B cell (primary cell): ENCODE data around the gene TLK1. TPM values are rescaled to one million over a fixed set of nuclear protein-coding genes. Genes with fewer than 3 reads are reported as not detected.
A peak's percentile ranks its signal among the peaks of the same experiment; 100 is the strongest.

ENCODE experiments used
- ATAC-seq: fragments of 200-7000 bp; cut with Tn5 transposase; one replicate; pipeline ENCODE4 v1.10.0; 2021; ENCODE audit warnings: low read depth, mild to moderate bottlenecking, moderate number of reproducible peaks, moderate library complexity
- CTCF ChIA-PET: fragments of 350-600 bp; sonication (Branson Sonifier 250); formaldehyde crosslinking; loops from one replicate; lab custom pipeline; 2021; ENCODE audit warnings: antibody characterized with exemption, inconsistent platforms; lab: Charles Lee
- POLR2A ChIA-PET: fragments of 350-600 bp; sonication (Branson Sonifier 250); formaldehyde crosslinking; loops from one replicate; lab custom pipeline; 2021; ENCODE audit warnings: antibody characterized with exemption; lab: Charles Lee
- DNase-seq: peaks from one replicate; pipeline ENCODE4 v3.0.0; 2013
- H2AFZ ChIP-seq: 2 replicates; pipeline ENCODE4 v1.6.1; 2012; ENCODE audit warnings: mild to moderate bottlenecking, low read depth, low read length; ENCODE audit not compliant: insufficient read depth, poor library complexity, severe bottlenecking
- H3K27ac ChIP-seq, 2 donors: 1 replicate in 1 of 2; 2 replicates in 1 of 2; pipeline ENCODE4 v1.5.1; 2012 to 2013; ENCODE audit warnings: low read length in 2 of 2, mild to moderate bottlenecking in 2 of 2, moderate library complexity in 1 of 2
- H3K27me3 ChIP-seq, 4 experiments: fragments of 200-600 bp in 1 of 4; sonication (generic) in 1 of 4; replicated peaks in 1 of 4; 1 replicate in 2 of 4; 2 replicates in 2 of 4; pipeline versions ENCODE4 v1.6.1 to v1.7.0; 2013 to 2016; ENCODE audit warnings: low read length in 3 of 4, mild to moderate bottlenecking in 2 of 4, mixed read lengths in 1 of 4, moderate library complexity in 1 of 4; ENCODE audit not compliant: insufficient read depth in 4 of 4, control insufficient read depth in 3 of 4; ENCODE audit errors: control extremely low read depth in 1 of 4
- H3K36me3 ChIP-seq, 2 experiments: replicated peaks in 1 of 2; 1 replicate in 1 of 2; 2 replicates in 1 of 2; pipeline versions ENCODE4 v1.6.1 to v1.7.1; 2013; ENCODE audit warnings: low read length in 1 of 2; ENCODE audit not compliant: insufficient read depth in 2 of 2, control insufficient read depth in 1 of 2; ENCODE audit errors: control extremely low read depth in 1 of 2, extremely low read depth in 1 of 2
- H3K4me1 ChIP-seq, 2 donors: fragments of 200-600 bp in 1 of 2; sonication (generic) in 1 of 2; 1 replicate in 1 of 2; 2 replicates in 1 of 2; pipeline versions ENCODE4 v1.5.1 to v1.6.1; 2013 to 2017; ENCODE audit warnings: low read length in 2 of 2; ENCODE audit not compliant: control insufficient read depth in 2 of 2, insufficient read depth in 2 of 2
- H3K4me2 ChIP-seq: replicated peaks from 2 replicates; pipeline ENCODE3; 2012; ENCODE audit warnings: mild to moderate bottlenecking, low read depth, low read length; ENCODE audit not compliant: poor library complexity, severe bottlenecking
- H3K4me3 ChIP-seq, 5 experiments: fragments of 200-600 bp in 1 of 5; sonication (generic) in 1 of 5; 1 replicate in 3 of 5; 2 replicates in 2 of 5; pipeline versions ENCODE4 v1.5.1 to v1.7.0; 2011 to 2016; ENCODE audit warnings: low read length in 4 of 5, mild to moderate bottlenecking in 4 of 5, low read depth in 2 of 5, control low read depth in 1 of 5, moderate library complexity in 1 of 5; ENCODE audit not compliant: insufficient read depth in 1 of 5; ENCODE audit errors: control extremely low read depth in 1 of 5, extremely low read depth in 1 of 5
- H3K79me2 ChIP-seq: fragments of 200-600 bp; sonication (generic); one replicate; pipeline ENCODE4 v1.6.0; 2016; ENCODE audit warnings: low read length; ENCODE audit not compliant: control insufficient read depth, insufficient read depth
- H3K9ac ChIP-seq: fragments of 200-600 bp; sonication (generic); 2 replicates; pipeline ENCODE4 v1.6.1; 2017; ENCODE audit warnings: mild to moderate bottlenecking, low read length, moderate library complexity
- H3K9me3 ChIP-seq, 3 donors: one replicate each; pipeline versions ENCODE4 v1.6.1 to v1.7.1; 2013; ENCODE audit warnings: low read length in 2 of 3; ENCODE audit not compliant: control insufficient read depth in 2 of 3, insufficient read depth in 1 of 3; ENCODE audit errors: control extremely low read depth in 1 of 3
- H4K20me1 ChIP-seq: 2 replicates; pipeline ENCODE4 v1.6.0; 2012; ENCODE audit warnings: mild to moderate bottlenecking, low read length; ENCODE audit not compliant: insufficient read depth, control insufficient read depth, poor library complexity, severe bottlenecking
- H3K27ac Mint-ChIP-seq: one replicate; pipeline ENCODE4 v1.8.0; 2021; ENCODE audit warnings: mixed read lengths
- H3K27me3 Mint-ChIP-seq: one replicate; pipeline ENCODE4 v1.8.0; 2021; ENCODE audit warnings: mixed read lengths
- H3K4me1 Mint-ChIP-seq: one replicate; pipeline ENCODE4 v1.8.0; 2021; ENCODE audit warnings: mixed read lengths
- H3K4me3 Mint-ChIP-seq: one replicate; pipeline ENCODE4 v1.8.0; 2021; ENCODE audit warnings: mixed read lengths
- H3K9me3 Mint-ChIP-seq: one replicate; pipeline ENCODE4 v1.8.0; 2022; ENCODE audit warnings: mixed read lengths; ENCODE audit not compliant: insufficient read depth
- CTCF ChIP-seq: fragments of 200-600 bp; IDR thresholded peaks from one replicate; pipeline ENCODE4 v1.8.0; 2022; ENCODE audit warnings: antibody characterized with exemption, mild to moderate bottlenecking
- EZH2 ChIP-seq: IDR thresholded peaks from 2 replicates; pipeline ENCODE4 v1.6.1; 2012; ENCODE audit warnings: borderline replicate concordance, low read depth, mild to moderate bottlenecking, moderate library complexity, low read length; ENCODE audit not compliant: insufficient read depth, poor library complexity, severe bottlenecking
- WGBS: methylation state at CpG from one replicate; pipeline ENCODE4 v1.1.5; 2013; ENCODE audit warnings: missing lambda C conversion rate; ENCODE audit not compliant: insufficient coverage; 5-methylcytosine and 5-hydroxymethylcytosine counted together
- intact Hi-C: fragments of 100-400 bp; cut with micrococcal nuclease; formaldehyde crosslinking; loops from one replicate; pipeline ENCODE4 v1.10.0; 2022
- polyA plus RNA-seq: library from polyadenylated mRNA; depleted of rRNA; stranded (reverse); fragments of >200 nt; gene quantifications from 2 replicates; pipeline ENCODE4 v1.2.3, GENCODE V29; 2012
- total RNA-seq, 2 donors: library from RNA; stranded (reverse); fragments of 120-200 nt in 1 of 2; gene quantifications; 1 replicate in 1 of 2; 2 replicates in 1 of 2; pipeline versions ENCODE4 v1.2.3 to v1.2.4, GENCODE V29; 2013 to 2022

The TLK1 gene
- total and polyA plus RNA-seq, 2 donors (not counting 1 experiment from before 2014, with no cell fraction given), result 13.8 to 186 TPM

GRCh38 chr2:171089489-171089888, 71.2 kb downstream of the TLK1 start:
- H3K27ac Mint-ChIP-seq, result no peak overlapping the region
- H3K4me3 Mint-ChIP-seq, result no peak overlapping the region
- no peaks in the 10 kb centered on the region for H3K9me3 Mint-ChIP-seq
- Histone ChIP-seq H3K27me3 (no peaks in the 10 kb centered on the region), H3K4me2 (no peak overlapping the region), H3K9me3 (no peaks in the 10 kb centered on the region), H3K4me3 (no peak overlapping the region), H4K20me1 (peaks cover 47% of the 10 kb centered on the region), H3K9ac (no peak overlapping the region), H3K4me1 (peaks cover 3% of the 10 kb centered on the region in 2 donors), H3K27ac (no peak overlapping the region), H3K36me3 (no peaks in the 10 kb centered on the region), H3K79me2 (peaks cover 91% of the 10 kb centered on the region), H2AFZ (no peak overlapping the region)
- WGBS, result 92% methylated on average over 2 of the region's 6 CpGs
- ChIA-PET POLR2A (no interaction called here), CTCF (no interaction called here)
- ATAC-seq (no peak), DNase-seq (no peak)
- TF ChIP-seq CTCF (no peak), EZH2 (no peak)
- H3K27me3 Mint-ChIP-seq, result no peaks in the 10 kb centered on the region
- H3K4me1 Mint-ChIP-seq, result peaks cover 46% of the 10 kb centered on the region
- intact Hi-C loops, result loop anchor here (5.0 kb wide), 2 partner anchors 33 to 68 kb away; no protein-coding TSS in a partner anchor

DNA sequence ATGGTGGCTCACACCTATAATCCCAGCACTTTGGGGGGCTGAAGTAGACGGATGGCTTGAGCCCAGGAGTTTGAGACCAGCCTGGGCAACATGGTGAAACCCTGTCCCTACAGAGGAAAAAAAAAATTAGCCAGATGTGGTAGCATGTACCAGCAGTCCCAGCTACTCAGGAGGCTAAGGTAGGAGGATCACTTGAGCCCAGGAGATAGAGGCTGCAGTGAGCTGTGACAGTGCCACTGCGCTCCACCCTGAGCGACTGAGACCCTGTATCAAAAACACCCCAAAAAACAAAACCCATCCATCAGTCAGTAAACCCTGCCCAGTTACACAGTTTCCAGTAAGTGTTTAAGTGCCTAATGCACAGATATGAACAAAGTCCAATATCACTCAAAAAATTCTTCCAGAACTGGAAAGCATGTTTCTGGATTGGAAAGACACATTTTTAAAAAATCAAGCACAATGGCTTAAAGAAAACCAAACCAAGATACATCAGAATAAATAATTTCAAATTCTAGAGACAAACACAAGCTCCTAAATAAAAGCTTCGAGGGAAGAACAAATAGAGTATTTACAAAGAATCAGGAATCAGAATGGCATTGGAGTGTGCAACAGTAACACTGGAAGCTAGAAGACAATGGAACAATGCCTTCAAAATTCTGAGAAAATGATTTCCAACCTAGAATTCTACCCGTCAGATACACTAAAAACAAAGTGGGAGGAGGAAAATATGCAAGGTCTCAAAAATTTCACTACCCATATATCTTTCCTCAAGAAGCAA, 72.4 kb downstream of the TLK1 start:
- Histone ChIP-seq H3K27ac (peak overlapping the region in 1 of 2 donors; percentile 1), H3K4me2 (no peak overlapping the region), H3K9ac (no peak overlapping the region), H3K9me3 (no peaks in the 10 kb centered on the region), H3K27me3 (no peaks in the 10 kb centered on the region), H2AFZ (no peak overlapping the region), H4K20me1 (peaks cover 44% of the 10 kb centered on the region), H3K36me3 (no peaks in the 10 kb centered on the region), H3K4me1 (peaks cover 3% of the 10 kb centered on the region in 2 donors), H3K79me2 (peaks cover 91% of the 10 kb centered on the region), H3K4me3 (no peak overlapping the region)
- POLR2A ChIA-PET, result no interaction called here
- TF ChIP-seq CTCF (no peak), EZH2 (no peak)
- no peak overlapping the region for H3K4me3 Mint-ChIP-seq
- DNase-seq, result no peak
- intact Hi-C loops, result loop anchor here (5.0 kb wide), 2 partner anchors 34 to 69 kb away; no protein-coding TSS in a partner anchor
- H3K27ac Mint-ChIP-seq, result no peak overlapping the region
- H3K27me3 Mint-ChIP-seq, result no peaks in the 10 kb centered on the region
- CTCF ChIA-PET, result interaction anchor here (0.8 to 2.1 kb wide), 10 partner anchors 9 to 343 kb away, joined by 3 to 27 read pairs (median 4); no protein-coding TSS in a partner anchor
- no CpG with 5 or more reads among the region's 5 CpGs for WGBS
- H3K4me1 Mint-ChIP-seq, result peaks cover 46% of the 10 kb centered on the region
- ATAC-seq, result no peak
- H3K9me3 Mint-ChIP-seq, result no peaks in the 10 kb centered on the region
